IPS-NIHi11 (cell line): ENCODE results near the gene FGD2.
A peak's percentile ranks its signal among the peaks of the same experiment; 100 is the strongest.

Experiments used
- DNase-seq: peaks from one replicate; pipeline ENCODE4 v3.0.0; 2012; ENCODE audit warnings: mixed read lengths, low spot score

Gene FGD2

GRCh38 chr6:36970892-36971842, 34.3 kb upstream of the FGD2 start:
- DNase-seq = no peak

GRCh38 chr6:36971921-36972673, 33.4 kb upstream of the FGD2 start:
- DNase-seq = no peak

DNA sequence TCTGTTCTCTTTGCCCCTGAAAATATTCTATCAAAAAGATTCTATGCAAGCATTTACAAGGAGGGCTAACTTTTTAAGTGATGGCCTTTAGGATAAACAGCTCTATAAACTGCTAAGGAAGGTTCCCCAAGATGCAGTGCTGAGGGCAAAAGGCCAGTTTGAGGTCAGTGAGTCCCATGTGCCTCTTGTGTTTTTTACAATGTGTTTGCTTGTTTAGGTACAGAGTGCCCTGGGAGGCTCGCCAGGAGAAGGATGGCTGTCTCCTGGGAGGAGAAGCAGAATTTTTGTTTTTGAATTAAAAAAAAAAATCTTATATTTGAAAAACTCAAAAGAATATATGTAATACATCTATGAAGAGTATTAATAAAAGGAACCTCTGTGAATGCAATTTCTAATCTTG, 32.3 kb upstream of the FGD2 start:
- no peak for DNase-seq

DNA sequence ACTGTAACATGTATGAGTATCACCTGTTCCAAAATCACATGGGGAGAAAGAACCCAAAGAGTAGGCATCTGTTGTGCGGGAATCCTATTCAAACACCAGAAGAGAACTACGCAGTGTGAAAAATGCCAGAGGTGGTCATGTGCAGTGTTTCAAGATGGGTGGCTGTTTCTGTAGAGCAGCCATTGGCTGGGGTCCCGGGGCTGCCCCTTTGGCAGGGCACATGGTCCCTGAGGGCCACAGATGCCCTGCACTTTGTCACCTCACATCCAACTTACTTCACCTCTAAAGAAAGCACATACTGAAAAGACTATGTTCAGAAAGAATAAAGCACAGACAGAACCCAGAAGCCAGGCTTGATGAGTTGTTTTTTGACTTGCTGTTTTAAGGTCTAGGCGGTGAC, 31.8 kb upstream of the FGD2 start:
- DNase-seq = no peak

DNA sequence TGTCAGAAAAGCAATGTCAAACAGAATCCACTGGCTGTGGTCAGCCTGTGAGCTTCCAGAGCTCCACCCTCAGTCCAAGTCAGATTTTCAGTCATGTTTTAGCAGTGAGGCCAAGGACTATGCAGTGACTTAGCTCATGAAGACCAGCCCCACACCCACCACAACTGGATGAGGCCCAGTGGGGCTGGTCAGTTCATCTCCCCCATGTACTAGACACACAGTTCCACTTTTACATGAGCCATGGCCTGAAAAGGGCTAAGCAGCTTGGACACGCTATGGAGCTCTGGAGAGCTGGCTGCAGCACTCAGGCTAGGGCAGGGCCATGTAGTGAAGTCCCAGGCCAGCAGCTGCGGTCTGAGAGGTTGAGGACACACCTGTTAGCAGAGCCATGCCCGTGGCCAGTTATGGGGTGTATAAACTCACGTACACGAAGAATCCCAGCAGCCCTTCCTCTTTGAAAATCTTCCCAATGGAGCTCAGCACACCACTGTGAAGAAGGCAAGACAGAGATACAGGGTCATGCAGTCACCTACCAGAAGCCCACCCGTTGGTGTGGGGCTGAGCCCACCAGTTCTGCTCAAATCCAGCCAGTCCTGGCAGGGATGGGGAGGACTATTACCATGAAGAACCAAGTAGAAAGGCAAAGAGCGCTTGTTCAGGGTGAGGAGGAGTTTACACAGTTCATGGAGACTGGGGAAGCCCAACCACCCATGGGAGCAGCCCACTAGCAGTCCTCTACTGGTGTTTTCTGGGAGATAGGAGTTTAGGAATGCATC, 30.0 kb upstream of the FGD2 start:
- DNase-seq = no peak

- no peak for DNase-seq
These were observed 29.5 kb upstream of the FGD2 start for GRCh38 chr6:36976007-36976264.

DNA sequence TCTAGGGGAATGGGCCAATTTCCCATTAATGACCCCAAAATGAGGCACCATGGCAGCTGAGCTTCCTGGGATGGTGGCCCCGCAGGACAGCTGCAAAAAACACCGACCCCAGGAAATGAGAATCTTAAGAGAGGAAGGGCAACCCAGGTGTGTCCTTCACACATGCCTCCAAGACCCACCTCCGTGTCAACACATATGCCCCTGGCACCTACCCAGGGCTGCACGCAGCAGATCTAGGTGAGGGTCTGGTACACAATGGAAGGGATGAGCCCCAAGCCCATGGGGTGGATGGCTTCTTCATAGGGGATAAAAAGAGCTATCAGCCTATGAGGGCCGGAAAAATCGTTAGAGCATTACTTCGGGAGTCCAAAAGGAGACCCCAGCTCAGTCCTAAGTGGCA, 28.9 kb upstream of the FGD2 start:
- no peak for DNase-seq

GRCh38 chr6:36976931-36977330, 28.5 kb upstream of the FGD2 start:
- DNase-seq = no peak

DNA sequence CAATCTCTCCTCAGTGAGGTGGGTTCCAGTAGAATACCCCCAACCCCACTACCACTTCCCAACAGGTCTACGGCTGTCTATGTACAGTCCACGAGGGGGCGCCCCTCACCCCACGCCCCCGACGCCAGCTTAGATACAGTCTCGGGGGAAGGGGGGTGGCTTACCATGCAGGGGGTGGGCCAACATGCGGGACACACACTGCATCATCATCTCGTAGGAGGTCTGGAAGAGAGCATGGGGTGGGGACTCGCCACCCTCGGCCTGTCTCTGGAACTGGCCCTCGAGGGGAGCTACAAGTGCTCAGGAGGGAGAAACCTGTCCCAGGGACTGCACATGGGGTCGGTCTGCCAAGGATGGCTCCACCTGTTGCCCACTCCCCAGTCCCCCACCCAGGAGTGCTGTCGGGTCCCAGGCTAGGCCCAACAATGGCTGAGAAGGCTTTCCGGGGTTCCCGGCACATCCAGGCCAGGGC, 27.9 kb upstream of the FGD2 start:
- DNase-seq = peak; percentile 72

DNA sequence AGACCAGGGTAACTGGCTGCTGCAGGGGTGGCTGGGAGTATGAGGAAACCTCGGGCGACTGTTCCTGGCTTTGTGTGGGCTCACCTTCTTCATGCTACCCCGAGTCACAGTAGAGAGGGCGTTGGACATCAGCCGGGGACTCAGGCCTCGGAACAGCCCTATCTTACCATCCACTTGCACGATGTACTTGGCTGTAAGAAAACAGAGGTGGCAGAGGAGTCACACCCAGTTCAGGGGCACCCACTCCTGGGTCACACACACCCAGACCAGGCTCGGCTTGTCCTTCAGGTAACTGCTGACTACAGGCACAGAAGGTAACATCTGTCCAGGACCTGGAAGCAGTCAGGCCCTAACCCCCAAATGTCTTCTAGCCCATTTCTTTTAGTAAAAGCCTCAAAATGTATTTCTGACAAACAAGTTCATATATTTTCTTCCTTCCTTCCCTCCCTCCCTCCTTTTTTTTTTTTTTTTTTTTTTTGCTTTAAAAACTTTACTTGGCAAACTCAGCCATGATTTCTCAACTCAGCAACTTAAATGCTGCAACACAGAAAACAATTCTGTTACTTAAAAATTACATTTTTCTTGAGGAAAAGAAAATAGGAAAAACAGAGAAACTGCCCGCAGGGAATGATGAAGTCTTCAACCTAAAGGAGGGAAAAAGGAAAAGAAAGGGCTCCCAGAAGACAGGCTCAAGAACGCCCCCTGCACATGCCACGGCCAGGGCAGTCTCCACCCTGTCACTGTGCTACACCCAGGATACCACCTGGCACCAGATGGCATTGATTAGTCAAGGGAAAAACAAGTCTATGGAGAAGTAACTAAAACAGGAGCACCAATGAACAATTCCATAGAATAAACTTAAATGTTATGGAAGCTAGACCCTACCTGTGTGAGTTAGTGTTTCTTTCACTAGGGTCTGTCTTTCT, 26.8 kb upstream of the FGD2 start:
- DNase-seq = no peak

GRCh38 chr6:36979347-36979742, 26.1 kb upstream of the FGD2 start:
- DNase-seq = no peak

DNA sequence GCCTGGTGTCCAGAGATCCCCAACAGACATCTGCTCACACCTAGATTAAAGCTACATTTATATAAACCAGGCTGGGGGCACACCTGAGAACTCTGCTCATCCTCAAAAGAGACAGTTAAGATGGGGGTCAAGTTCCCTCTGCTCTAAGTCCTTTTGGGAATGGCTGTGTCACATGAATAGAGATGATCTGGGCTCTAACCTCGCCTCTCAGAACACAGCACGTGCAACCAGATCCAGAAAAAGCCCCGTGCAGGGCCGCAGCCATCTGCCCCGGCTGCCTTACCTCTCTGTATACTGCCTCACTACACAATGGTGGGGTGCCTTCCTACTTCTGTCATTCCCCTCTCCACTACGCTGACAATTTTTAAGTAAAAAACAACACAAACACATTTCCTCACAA, 25.3 kb upstream of the FGD2 start:
- DNase-seq = no peak

DNA sequence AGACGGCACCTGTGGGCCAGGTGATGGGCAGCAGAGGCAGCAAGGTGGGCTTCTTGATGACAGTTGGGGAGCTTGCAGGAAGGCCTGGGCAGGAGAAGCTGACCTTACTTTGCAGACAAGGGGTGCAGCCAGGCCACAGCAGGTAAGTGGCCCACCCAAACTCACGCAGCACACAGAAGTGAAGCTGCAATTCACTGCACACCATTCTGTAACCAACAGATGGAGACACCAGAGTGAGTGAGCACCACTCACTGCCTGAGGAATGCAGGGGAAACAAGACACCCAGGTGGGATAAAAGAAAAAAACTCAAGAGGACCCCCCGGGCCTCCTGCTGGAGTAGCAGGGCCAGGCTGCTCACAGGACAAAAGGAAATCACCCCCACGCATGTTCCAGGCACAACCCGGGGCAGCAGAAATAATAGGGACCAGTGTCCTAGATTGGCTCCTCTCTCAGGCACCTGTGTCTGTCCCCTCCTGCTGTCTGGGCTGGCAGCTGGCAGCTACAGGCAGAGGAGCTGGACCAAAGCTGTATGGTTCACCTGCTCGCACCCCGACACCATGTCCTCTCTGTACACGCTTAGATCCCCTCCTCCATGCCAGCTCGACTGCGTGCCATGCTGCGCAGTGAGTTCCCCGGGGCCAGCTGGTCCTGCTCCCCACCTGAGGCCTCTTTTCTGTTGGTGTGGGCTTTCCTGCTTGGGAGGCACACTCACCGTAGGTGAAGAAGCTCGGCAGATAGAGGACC, 24.4 kb upstream of the FGD2 start:
- peak; percentile 52 for DNase-seq

GRCh38 chr6:36983538-36983937, 21.9 kb upstream of the FGD2 start:
- no peak for DNase-seq

DNA sequence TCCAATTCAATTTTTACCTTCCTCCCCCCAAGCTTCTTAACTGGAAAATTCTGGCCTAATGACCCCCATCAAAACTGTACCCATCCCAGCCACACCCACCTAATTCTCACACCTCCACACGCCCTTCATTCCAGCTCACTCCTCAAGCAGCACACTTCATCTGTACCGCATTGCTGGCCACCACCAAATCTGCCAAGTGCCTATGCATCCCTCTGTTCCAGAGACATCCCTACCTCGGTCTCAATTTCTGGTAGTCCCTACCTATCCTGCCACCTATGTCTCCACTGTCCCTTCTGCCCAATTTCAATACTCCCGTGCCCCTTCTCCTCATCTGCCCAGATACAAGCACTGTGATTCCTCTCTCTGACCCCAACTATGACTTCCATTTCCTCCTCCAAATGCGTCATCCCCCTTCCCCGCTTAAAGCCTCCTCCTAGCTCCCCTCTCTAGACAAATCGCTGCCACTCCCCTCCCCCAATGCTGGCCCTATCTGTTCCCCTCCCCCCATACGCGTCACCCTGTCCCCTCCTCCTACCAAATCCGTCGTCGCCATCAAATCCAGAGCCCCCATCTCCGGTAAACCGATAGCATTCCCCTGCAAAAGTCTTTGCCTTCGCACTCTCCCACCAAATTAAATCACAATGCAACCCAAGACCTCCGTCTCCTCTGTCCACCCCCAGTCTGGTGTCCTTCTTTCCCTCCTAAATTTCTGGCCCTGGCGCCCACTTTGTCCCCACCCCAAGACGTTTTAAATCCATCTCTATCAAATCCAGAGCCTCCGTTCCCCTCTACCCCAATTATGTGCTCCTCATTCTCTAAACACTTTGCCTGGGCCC, 20.7 kb upstream of the FGD2 start:
- peak; percentile 73 for DNase-seq

- no peak for DNase-seq
These were observed 20.0 kb upstream of the FGD2 start for GRCh38 chr6:36985417-36985807.

DNA sequence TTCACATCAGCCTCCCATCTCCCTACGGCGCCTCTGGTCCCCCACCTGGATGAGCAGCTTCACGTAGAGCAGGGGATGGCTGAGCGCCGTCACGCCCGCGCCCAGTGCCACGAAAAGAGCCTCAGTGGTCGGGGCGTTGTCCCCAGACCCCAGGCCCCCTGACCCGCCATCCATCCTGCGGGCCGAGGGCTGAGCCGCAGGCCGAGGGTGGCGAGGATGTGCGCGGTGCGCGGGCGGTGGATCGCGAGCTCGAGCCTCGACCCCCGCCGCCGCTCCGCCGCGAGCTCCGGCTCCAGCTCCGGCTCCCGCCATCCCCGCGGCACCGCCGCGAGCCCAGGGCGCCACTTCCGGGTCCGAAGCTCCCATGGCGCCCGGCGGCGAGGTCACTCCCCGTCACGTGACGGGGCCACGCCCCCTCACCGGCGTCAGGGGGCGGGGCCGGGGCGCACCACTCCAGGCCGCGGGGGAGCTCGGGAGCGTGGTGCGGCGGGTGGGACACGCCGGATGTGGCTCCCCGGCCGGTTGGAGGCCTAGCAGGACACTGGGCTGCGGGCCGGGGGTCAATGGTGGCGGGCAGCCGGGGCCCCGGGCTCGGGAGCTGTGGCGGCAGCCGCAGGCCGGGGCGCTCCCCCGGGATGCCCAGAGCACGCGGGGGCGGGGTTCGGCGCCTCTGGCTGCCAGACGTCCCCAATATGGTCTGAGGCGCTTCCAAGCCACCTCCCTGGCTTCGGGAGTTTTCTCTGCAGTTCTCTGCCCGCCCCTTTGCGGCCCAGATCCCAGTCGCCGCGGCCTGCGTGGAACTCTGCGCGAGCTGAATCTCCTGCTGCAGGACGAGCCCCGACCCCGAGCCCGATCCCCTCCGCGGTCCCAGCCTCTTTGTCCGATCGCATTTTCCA, 19.4 kb upstream of the FGD2 start, which contains the start of gene MTCH1:
MTCH1 (minus strand) TSS at position 389 of the 896 bp plus-strand sequence; CDS start at position 366, 23 bp downstream.
- DNase-seq = peak; percentile 98

DNA sequence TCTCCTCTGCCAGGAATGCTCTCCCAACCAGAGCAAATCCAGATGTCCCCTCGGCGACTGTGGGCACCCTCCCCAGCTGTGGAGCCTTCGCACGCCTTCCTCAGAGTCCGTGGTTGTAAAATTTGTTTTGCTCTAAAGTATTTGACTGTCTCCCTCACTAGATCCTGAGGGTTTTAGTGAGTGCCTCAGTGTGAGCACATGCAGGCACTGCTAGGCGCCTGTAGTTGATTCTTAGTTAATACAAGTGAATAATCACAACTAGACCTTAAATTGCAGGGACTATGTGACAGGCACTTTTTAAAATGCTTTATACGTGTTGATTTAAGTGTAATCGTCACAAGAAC, 18.8 kb upstream of the FGD2 start:
- no peak for DNase-seq

DNA sequence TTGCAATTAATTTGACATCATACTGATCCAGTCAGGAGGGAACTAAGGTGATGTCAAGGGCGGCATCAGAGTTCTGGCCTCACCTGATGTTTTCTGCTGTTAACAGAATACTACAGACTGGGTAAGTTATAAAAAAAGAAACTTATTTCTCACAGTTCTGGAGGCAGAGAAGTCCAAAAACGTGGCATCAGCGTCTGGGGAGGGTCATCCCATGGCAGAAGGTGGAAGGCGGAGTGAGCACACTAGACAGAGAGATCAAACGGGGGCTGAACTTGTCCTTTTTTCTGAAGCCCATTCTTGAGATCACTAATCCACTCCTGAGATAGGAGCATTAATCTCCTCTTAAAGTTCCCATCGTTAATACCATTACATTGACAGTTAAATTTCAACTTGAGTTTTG, 16.2 kb upstream of the FGD2 start:
- no peak for DNase-seq
